ENCODE measurements around the gene MITF.
"Not testable (repeated sequence)": the region's sequence is repeated elsewhere in the genome, so short reads cannot be mapped to it uniquely, and the experiment has no call there.

MITF gene

DNA sequence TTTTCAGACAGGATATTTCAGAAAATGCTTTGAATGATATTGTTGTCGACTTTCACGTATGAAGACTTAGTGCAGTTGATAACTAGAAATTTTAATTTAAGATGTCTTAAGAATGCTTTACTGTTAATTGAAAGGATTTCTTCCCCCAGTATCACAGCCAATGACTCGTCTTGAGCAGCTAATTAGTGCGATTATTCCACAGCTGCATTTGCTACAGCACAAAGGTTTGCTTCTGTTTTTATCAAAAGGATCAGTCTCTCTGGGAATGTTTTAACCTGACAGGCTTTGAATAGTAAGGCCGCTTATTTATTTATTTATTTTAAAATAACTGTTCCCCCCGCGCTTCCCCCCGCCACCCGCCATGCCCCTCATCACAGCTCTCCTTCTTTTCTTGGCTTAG is 136.8 kb downstream of the MITF start:
- DNase-seq (ENCODE audit: low spot score), result no peak

GRCh38 chr3:69878254-69878653 is 139.0 kb downstream of the MITF start:
- DNase-seq (ENCODE audit: low spot score), result no peak

GRCh38 chr3:69879051-69879450 is 139.8 kb downstream of the MITF start:
- DNase-seq (ENCODE audit: low spot score), result no peak

- no peak for DNase-seq (ENCODE audit: low spot score)
These were observed 140.9 kb downstream of the MITF start for GRCh38 chr3:69880069-69880640.

GRCh38 chr3:69881051-69881450 is 141.8 kb downstream of the MITF start:
- DNase-seq (ENCODE audit: low spot score), result no peak

DNA sequence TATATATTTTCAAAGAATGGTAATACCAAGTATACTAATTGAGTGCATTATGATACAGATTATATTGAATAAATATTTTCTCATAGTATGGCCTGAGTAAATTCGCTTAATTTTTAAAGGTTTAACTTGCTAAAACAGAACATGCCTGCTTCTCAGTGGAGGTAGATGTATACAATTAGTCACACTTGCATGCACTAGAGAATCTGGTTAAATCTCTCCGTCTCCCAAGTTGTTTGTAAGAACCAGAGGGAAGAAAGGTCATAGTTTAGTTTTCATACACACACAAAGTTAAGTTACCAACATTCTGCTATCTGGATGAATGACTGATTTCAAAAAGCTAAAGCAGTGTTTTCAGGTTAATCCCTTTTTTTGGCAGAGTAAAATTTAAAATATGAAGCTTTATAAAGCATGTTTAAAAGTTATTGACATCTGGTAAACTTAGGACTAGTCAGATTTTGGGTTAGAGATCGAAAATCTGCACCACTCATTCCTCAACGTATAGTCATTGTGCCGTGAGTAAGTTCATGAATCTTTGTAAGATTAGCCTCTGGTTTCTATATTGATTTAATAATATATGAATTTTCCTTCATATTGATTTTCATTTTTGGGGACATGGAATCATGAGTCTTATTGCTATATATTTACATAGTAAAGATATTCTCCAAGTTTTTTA is 142.6 kb downstream of the MITF start:
- no peak for DNase-seq (ENCODE audit: low spot score)

DNA sequence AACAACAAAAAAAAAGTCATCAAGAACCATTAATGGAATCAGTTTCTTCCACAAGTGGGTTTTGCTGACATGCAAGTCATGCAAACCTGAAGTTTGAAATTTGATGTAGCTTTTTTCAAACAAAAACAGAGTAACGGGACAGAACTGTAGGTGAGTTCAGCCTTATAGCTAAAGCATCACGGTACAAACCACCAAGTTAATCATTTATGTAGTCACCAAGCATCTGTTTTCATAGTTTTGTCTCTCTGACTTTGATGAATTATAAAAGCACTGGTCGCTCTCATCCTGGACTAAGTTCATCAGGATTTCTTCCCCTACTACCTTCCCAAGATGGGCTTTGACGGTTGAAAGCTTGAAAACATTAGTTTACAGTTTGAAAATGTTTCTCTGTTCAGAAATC is 143.3 kb downstream of the MITF start:
- DNase-seq (ENCODE audit: low spot score), result no peak

- DNase-seq (ENCODE audit: low spot score), result no peak
These were observed 149.0 kb downstream of the MITF start for GRCh38 chr3:69888040-69888942.

GRCh38 chr3:69888943-69889315 is 149.7 kb downstream of the MITF start:
- no peak for DNase-seq (ENCODE audit: low spot score)

- no peak for DNase-seq (ENCODE audit: low spot score)
These were observed 150.8 kb downstream of the MITF start for GRCh38 chr3:69890084-69890483.

DNA sequence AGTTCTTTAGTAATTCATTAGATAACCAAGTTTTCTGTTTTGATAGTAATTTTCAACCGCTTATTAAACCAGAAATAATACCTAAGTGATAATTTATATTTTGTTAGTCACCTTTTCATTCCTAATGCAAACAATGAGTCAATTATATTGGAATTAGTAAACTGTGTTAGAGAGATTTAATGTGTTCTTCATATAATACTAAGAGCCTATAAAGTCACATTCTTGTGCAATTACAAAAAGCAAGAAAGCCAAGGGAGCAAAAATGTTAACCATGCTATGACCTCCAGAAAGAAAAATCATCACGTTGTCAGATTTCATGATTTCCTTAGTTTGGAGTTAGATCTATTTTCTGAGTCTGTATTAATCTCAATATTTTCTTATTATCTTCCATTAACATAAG is 151.4 kb downstream of the MITF start:
- DNase-seq (ENCODE audit: low spot score), result no peak

DNA sequence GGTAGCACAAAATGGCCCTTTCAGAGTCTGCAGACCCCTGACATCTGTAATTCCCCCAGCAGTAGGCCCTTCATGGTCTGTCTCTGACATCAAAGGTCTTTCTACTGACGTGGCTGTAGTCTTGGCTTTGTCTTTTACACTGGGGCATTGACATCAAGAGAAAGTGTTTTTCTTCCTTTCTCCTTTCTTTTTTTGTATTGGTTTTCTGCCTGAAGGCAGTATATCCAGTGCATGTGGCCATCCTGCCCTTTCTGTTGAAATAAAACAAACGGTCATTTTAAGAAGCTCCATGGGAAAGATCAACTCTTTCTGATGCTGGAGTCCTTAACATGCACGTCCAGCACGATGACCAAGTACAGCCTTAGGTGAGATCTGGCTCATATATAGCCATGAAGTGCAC is 153.4 kb downstream of the MITF start:
- no peak for DNase-seq (ENCODE audit: low spot score)

DNA sequence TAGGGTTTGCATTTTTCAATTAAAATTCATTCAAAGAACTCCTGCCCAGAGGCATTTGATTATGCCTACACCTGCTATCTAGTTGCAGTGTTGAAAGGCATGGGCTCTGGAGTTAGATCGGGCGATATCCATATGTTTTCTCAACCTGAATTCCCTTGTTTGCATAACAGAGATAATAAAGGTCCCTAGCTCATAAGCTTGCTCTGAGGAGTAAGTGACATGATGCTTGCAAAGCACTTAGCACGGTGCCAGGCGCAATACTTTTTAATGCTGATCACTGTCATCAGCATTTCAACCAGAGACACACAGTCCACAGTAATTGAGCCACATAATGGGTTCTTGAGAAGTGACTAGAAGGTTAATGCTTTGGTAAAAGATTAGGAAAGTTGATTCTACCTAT is 154.0 kb downstream of the MITF start:
- DNase-seq (ENCODE audit: low spot score), result no peak

DNA sequence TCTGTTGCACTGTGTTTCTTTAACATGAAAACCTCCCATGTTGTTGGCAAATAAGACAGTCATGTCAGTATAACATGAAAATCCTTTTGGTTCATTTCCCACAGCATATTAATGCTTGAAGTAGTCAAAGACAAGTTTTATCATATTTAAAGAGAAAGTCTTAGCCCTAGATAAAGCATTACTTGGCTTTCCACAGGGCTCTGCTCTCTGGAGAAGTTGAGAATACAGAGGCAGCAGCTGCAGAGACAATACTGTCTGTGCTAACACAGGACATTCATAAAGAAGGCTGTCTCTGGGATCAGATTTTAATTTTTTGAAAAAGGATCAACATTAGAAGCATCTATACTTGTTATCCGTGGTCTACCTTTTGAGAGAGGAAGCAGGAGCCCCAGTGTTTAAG is 156.8 kb downstream of the MITF start:
- no peak for DNase-seq (ENCODE audit: low spot score)

DNA sequence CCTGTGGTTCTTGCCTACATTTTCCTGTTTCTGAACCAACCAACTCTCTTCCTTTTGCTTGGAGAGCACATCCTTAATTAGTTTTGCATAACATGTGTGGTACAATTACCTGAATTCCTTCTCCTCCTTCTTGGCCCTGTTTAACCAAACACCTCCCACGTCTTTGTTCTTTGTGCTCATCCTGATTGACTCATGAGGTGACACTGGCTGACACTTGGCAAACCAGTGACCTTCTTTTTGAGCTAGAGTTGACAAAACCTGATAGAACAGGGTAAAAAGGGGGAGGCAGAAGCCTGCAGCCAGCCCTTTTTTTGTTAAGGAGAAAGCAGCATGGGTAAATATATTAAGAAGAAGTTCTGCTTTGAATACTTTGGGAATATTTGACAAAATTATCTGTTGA is 161.1 kb downstream of the MITF start:
- DNase-seq (ENCODE audit: low spot score), result no peak

- no peak for DNase-seq (ENCODE audit: low spot score)
These were observed 162.5 kb downstream of the MITF start for GRCh38 chr3:69901802-69902201.

DNA sequence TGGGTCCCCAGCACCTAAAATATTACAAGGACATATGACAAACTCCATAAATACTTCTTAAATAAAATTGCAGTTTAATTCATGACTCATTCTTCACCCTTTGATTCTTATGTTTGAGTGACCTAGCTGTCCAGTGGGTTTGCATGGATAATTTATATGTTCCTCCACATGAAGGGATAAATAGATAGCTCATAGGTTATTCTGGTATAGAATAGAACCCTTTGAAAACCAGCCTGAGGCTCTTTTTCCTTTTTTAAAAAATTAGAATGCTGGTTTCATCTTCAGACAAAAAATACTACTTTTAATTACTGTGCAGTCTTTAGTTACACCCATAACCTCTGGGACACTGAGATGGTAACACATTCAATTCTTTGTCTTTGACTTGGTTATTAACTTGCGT is 163.1 kb downstream of the MITF start:
- DNase-seq (ENCODE audit: low spot score), result no peak

- DNase-seq (ENCODE audit: low spot score), result no peak
These were observed 167.2 kb downstream of the MITF start for GRCh38 chr3:69906351-69906966.

- DNase-seq (ENCODE audit: low spot score), result no peak
These were observed 168.3 kb downstream of the MITF start for GRCh38 chr3:69907554-69907953.

- not testable (repeated sequence) for DNase-seq (ENCODE audit: low spot score)
These were observed 170.6 kb downstream of the MITF start for GRCh38 chr3:69909859-69910258.

DNA sequence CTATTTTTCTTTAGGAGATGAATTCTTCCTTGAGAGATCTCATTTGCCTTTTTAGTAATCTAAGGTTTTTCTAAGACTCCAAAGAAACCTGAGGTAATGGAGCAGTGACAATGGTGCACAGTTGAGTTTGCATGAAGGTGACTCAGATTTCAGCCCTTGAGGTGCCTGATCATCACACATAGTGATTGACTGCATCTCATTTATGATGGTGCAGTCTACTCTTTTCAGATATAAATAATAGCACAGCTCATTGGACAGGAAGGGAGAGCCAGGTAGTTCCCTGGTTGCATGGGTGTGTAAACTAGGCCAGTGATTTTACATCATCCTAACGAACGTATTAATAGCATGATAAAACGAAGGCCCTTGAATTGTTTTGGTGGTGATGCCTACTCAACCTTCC is 174.2 kb downstream of the MITF start:
- DNase-seq (ENCODE audit: low spot score), result no peak

- peak; percentile 3 for DNase-seq (ENCODE audit: low spot score)
These were observed 175.1 kb downstream of the MITF start for GRCh38 chr3:69914395-69914794.

- no peak for DNase-seq (ENCODE audit: low spot score)
These were observed 176.5 kb downstream of the MITF start for GRCh38 chr3:69915726-69916125.

Data from LoVo (cell line).